HepG2 (cell line): ENCODE measurements around the gene TMEM129. TPM values are rescaled to one million over a fixed set of nuclear protein-coding genes. Genes with fewer than 3 reads are reported as not detected.

ENCODE experiments used
- AGO2 ChIP-seq: fragments of 200-400 bp; formaldehyde crosslinking; optimal IDR thresholded peaks from 2 replicates; pipeline ENCODE3; 2017; ENCODE audit warnings: mild to moderate bottlenecking, low read depth, low read length, moderate library complexity
- BCLAF1 ChIP-seq: fragments of 450-650 bp; IDR thresholded peaks from 2 replicates; pipeline ENCODE4 v1.6.1; 2017; ENCODE audit warnings: mild to moderate bottlenecking
- FOXA1 ChIP-seq, 2 experiments: fragments of 450-650 bp in 1 of 2; sonication (generic) in 1 of 2; formaldehyde crosslinking in 1 of 2; IDR thresholded peaks; 2 replicates each; pipeline versions ENCODE4 v1.4.0 to v1.6.1; 2016 to 2020; ENCODE audit warnings: missing genetic modification reagents in 1 of 2
- IRX3 ChIP-seq: sonication (generic); formaldehyde crosslinking; IDR thresholded peaks from 2 replicates; pipeline ENCODE4 v1.8.1; 2023; ENCODE audit warnings: mild to moderate bottlenecking, low read depth, missing genetic modification reagents, borderline replicate concordance
- KIAA2018 ChIP-seq: sonication (generic); formaldehyde crosslinking; IDR thresholded peaks from 2 replicates; pipeline ENCODE4 v1.5.0; 2020; ENCODE audit warnings: mild to moderate bottlenecking, missing genetic modification reagents, borderline replicate concordance
- NKX3-1 ChIP-seq: sonication (generic); formaldehyde crosslinking; IDR thresholded peaks from 2 replicates; pipeline ENCODE4 v1.5.0; 2020; ENCODE audit warnings: missing genetic modification reagents
- RARA ChIP-seq: IDR thresholded peaks from 2 replicates; pipeline ENCODE4 v1.6.1; 2016; ENCODE audit warnings: missing genetic modification reagents, missing compliant biosample characterization
- RBFOX2 ChIP-seq: fragments of 200-400 bp; formaldehyde crosslinking; IDR thresholded peaks from 2 replicates; pipeline ENCODE4 v1.6.1; 2017; ENCODE audit warnings: low read depth, mild to moderate bottlenecking, low read length
- SMC3 ChIP-seq: IDR thresholded peaks from 2 replicates; pipeline ENCODE4 v1.6.1; 2011; ENCODE audit warnings: low read length, improper control_type of control experiment
- TCF7 ChIP-seq: sonication (generic); IDR thresholded peaks from 2 replicates; pipeline ENCODE4 v1.6.1; 2016; ENCODE audit warnings: antibody characterized with exemption, low read depth
- THYN1 ChIP-seq: sonication (generic); formaldehyde crosslinking; IDR thresholded peaks from 2 replicates; pipeline ENCODE4 v1.8.1; 2023; ENCODE audit warnings: low read depth, mild to moderate bottlenecking, moderate library complexity, missing genetic modification reagents, borderline replicate concordance
- ZMYM3 ChIP-seq: sonication (generic); formaldehyde crosslinking; IDR thresholded peaks from 2 replicates; pipeline ENCODE4 v1.5.1; 2020; ENCODE audit warnings: mild to moderate bottlenecking, missing genetic modification reagents
- ZNF230 ChIP-seq: sonication (generic); formaldehyde crosslinking; IDR thresholded peaks from 2 replicates; pipeline ENCODE4 v1.4.0; 2020; ENCODE audit warnings: mild to moderate bottlenecking, missing genetic modification reagents
- ZNF329 ChIP-seq: sonication (generic); formaldehyde crosslinking; IDR thresholded peaks from 2 replicates; pipeline ENCODE4 v1.9.0; 2021; ENCODE audit warnings: low read depth, mild to moderate bottlenecking, missing genetic modification reagents
- ZNF441 ChIP-seq: sonication (generic); formaldehyde crosslinking; IDR thresholded peaks from 2 replicates; pipeline ENCODE4 v1.7.0; 2021; ENCODE audit warnings: missing genetic modification reagents, borderline replicate concordance
- polyA plus RNA-seq, 8 experiments: library from polyadenylated mRNA; depleted of rRNA in 3 of 8; stranded (reverse) in 7 of 8; unstranded in 1 of 8; fragments of >200 nt; fragmentation: Illumina TruSeq in 4 of 8; extraction: Trizol in 4 of 8; gene quantifications; 2 replicates each; pipeline versions ENCODE4 v1.2.1 to v1.2.3, GENCODE V29; 2011 to 2016; ENCODE audit warnings: low read depth in 4 of 8, missing spikeins in 1 of 8, mixed read lengths in 1 of 8; ENCODE audit not compliant: insufficient read depth in 1 of 8
- total RNA-seq, 5 experiments: library from RNA; depleted of rRNA; stranded (reverse); fragments of >200 nt; fragmentation: Illumina TruSeq; extraction: Trizol; gene quantifications; 2 replicates each; pipeline ENCODE4 v1.2.3, GENCODE V29; 2016; ENCODE audit warnings: low read depth in 1 of 5
- TF ChIP-seq, protein P1 (sequence below): IDR thresholded peaks from 2 replicates; pipeline ENCODE4 v1.6.1; 2012; ENCODE audit warnings: inconsistent platforms

Gene TMEM129
- total and polyA plus RNA-seq, 2 of the 13 experiments (the other 11 are each of a cell fraction or from before 2014, with no cell fraction given): 19.0 to 25.8 TPM

DNA sequence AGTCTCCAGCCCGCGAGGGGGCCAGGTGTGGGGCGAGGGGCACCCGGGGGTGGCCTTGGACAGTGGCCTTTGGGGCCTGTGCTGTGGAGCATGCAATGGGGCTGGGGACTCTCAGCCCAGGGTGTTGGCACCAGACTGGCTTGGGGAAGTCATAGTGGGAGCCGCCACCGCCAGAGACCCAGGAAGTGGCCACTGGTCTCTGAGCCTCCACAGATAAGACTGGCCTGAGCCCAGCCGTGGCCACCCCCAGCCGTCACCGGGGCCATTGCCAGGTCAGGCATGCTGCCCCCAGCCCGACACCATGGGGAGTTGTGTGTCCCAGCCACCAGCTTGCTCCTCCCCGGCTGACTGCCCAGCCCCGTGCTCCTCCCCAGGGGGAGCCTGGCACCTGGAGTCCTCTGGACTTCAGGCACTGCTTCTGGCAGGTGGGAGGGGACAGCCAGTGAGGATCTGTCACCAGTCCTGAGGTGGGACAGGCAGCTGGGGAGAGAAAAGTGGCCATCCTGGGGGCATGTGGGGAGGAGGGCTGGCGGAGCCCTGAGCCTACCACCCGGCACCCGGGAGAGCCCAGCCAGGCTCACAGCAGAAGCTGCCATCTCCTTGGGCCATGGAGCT, 32.7 kb upstream of the TMEM129 start (continued):
- TF ChIP-seq THYN1 (CRISPR knock-in tag): no peak
- peak; percentile 76 for TF ChIP-seq RARA (CRISPR knock-in tag)
- peak; percentile 53; the same call in 1 of the 2 replicates for TF ChIP-seq RBFOX2
- TF ChIP-seq BCLAF1: no peak
- no peak for TF ChIP-seq NKX3-1 (CRISPR knock-in tag)
- TF ChIP-seq SMC3: no peak
- TF ChIP-seq, protein P1, sequence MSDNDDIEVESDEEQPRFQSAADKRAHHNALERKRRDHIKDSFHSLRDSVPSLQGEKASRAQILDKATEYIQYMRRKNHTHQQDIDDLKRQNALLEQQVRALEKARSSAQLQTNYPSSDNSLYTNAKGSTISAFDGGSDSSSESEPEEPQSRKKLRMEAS: no peak
- no peak for TF ChIP-seq IRX3 (CRISPR knock-in tag)
- TF ChIP-seq ZNF329 (CRISPR knock-in tag): no peak
- no peak for TF ChIP-seq FOXA1 (IDR thresholded peaks at IDR 0.05)
- no peak for TF ChIP-seq FOXA1 (CRISPR knock-in tag; IDR thresholded peaks at IDR 0.05)
- no peak for TF ChIP-seq TCF7
- 0 out of 2 replicates have a peak, but pooled peaks have one; percentile 54 for TF ChIP-seq ZNF230 (CRISPR knock-in tag)
- no peak for TF ChIP-seq ZNF441 (CRISPR knock-in tag)
- no peak for TF ChIP-seq KIAA2018 (CRISPR knock-in tag)
- TF ChIP-seq AGO2: peak; percentile 61
- TF ChIP-seq ZMYM3 (CRISPR knock-in tag): peak; percentile 30; the same call in 1 of the 2 replicates
